ENCODE data around the gene PNMA8B. TPM values are rescaled to one million over a fixed set of nuclear protein-coding genes. Genes with fewer than 3 reads are reported as not detected.

Gene PNMA8B
- total and polyA plus RNA-seq, 2 experiments from 2014 or later = 0.50 to 1.0 TPM

DNA sequence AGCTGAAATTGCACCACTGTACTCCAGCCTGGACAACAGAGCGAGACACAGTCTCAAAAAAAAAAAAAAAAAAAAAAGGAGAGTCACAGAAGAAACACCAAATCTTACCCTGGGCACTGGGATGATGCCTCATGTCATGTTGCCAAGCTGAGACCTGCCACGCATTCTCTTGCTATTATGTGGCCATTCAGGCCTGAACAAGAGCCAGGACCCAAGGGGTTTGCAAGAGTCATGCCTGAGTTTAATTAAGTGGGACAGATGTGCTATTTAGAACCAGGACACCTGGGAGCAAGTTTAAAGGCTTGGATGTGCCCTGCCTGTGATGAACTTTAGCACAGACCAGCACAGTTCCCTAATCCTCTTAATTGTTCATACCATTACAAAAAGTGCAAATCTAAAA lies 34.1 kb downstream of the PNMA8B start:
- no peak overlapping the region for H3K4me3 ChIP-seq
- 94% methylated on average over 2 of the region's 2 CpGs for WGBS (ENCODE audit: low lambda C conversion rate, missing lambda C conversion rate)
- H3K4me2 ChIP-seq = no peak overlapping the region
- H3K27ac ChIP-seq = no peak overlapping the region
- H3K79me2 ChIP-seq = no peaks in the 10 kb centered on the region
- no peaks in the 10 kb centered on the region for H3K27me3 ChIP-seq
- no peaks in the 10 kb centered on the region for H3K36me3 ChIP-seq (replicated peaks; ENCODE audit: insufficient read depth, low read depth)
- no peaks in the 10 kb centered on the region for H3K9me3 ChIP-seq (ENCODE audit: low read depth)
- no peaks in the 10 kb centered on the region for H3K4me1 ChIP-seq (ENCODE audit: insufficient read depth)
- no peak for DNase-seq (ENCODE audit: low spot score)
- H4K20me1 ChIP-seq (ENCODE audit: insufficient read depth, poor library complexity, severe bottlenecking) = no peaks in the 10 kb centered on the region
- TF ChIP-seq, protein P1, sequence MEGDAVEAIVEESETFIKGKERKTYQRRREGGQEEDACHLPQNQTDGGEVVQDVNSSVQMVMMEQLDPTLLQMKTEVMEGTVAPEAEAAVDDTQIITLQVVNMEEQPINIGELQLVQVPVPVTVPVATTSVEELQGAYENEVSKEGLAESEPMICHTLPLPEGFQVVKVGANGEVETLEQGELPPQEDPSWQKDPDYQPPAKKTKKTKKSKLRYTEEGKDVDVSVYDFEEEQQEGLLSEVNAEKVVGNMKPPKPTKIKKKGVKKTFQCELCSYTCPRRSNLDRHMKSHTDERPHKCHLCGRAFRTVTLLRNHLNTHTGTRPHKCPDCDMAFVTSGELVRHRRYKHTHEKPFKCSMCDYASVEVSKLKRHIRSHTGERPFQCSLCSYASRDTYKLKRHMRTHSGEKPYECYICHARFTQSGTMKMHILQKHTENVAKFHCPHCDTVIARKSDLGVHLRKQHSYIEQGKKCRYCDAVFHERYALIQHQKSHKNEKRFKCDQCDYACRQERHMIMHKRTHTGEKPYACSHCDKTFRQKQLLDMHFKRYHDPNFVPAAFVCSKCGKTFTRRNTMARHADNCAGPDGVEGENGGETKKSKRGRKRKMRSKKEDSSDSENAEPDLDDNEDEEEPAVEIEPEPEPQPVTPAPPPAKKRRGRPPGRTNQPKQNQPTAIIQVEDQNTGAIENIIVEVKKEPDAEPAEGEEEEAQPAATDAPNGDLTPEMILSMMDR (IDR thresholded peaks at IDR 0.05; ENCODE audit: poor library complexity) = no peak
- TF ChIP-seq EZH2 (IDR thresholded peaks at IDR 0.05; ENCODE audit: borderline replicate concordance) = no peak
- no peak for TF ChIP-seq EZH2phosphoT487 (IDR thresholded peaks at IDR 0.05; ENCODE audit: low read depth, severe bottlenecking, unreplicated experiment)
- H3K9me2 ChIP-seq (replicated peaks; ENCODE audit: insufficient read depth) = no peaks in the 10 kb centered on the region
- no peak overlapping the region for H2AFZ ChIP-seq

DNA sequence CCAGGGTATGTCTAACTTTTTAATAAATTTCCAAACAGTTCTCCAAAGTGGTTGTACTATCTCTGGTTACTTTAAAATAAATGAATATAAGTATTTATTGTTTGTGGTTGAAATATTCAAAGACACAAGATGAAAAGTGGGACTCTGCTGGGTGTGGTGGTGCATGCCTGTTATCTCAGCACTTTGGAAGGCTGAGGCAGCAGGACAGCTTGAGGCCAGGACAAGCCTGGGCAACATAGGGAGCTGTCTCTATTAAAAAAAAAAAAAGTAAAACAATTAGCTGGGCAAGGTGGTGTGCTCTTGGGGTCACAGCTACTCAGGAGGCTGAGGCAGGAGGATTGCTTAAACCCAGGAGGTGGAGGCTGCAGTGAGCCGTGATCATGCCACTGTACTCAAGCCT lies 34.7 kb downstream of the PNMA8B start:
- TF ChIP-seq EZH2 (IDR thresholded peaks at IDR 0.05; ENCODE audit: borderline replicate concordance) (no peak), EZH2phosphoT487 (IDR thresholded peaks at IDR 0.05; ENCODE audit: low read depth, severe bottlenecking, unreplicated experiment) (no peak)
- TF ChIP-seq, protein P1 (IDR thresholded peaks at IDR 0.05; ENCODE audit: poor library complexity) = no peak
- Histone ChIP-seq H3K36me3 (replicated peaks; ENCODE audit: insufficient read depth, low read depth) (no peaks in the 10 kb centered on the region), H4K20me1 (ENCODE audit: insufficient read depth, poor library complexity, severe bottlenecking) (no peaks in the 10 kb centered on the region), H3K4me1 (ENCODE audit: insufficient read depth) (no peaks in the 10 kb centered on the region), H2AFZ (no peak overlapping the region), H3K4me2 (no peak overlapping the region), H3K9me2 (replicated peaks; ENCODE audit: insufficient read depth) (no peaks in the 10 kb centered on the region), H3K9me3 (ENCODE audit: low read depth) (no peaks in the 10 kb centered on the region), H3K4me3 (no peak overlapping the region), H3K27me3 (no peaks in the 10 kb centered on the region), H3K27ac (no peak overlapping the region), H3K79me2 (no peaks in the 10 kb centered on the region)
- WGBS (ENCODE audit: low lambda C conversion rate, missing lambda C conversion rate) = 90% methylated on average over 1 of the region's 1 CpG
- no peak for DNase-seq (ENCODE audit: low spot score)

DNA sequence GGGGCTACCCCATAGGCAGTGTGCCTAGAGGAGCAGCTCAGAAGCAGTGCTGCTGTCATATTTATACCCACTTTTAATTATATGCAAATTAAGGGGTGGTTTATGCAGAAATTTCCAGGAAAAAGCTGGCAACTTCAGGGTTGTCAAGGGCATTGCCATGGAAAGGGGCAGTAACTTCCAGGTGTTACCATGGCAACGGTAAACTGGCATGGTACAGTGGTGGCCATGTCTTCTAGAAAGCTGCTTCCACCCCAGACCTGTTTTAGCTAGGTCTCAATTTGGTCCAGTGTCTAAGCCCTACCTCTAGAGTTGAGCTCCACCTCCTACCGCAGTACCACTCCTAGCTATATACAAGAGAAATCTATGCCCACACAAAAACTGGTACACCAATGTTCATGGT lies 35.6 kb downstream of the PNMA8B start:
- H3K27me3 ChIP-seq = no peaks in the 10 kb centered on the region
- H3K79me2 ChIP-seq = no peaks in the 10 kb centered on the region
- TF ChIP-seq EZH2 (IDR thresholded peaks at IDR 0.05; ENCODE audit: borderline replicate concordance) (no peak), EZH2phosphoT487 (IDR thresholded peaks at IDR 0.05; ENCODE audit: low read depth, severe bottlenecking, unreplicated experiment) (no peak)
- TF ChIP-seq, protein P1 (IDR thresholded peaks at IDR 0.05; ENCODE audit: poor library complexity) = no peak
- no peak overlapping the region for H3K4me3 ChIP-seq
- no peak overlapping the region for H3K27ac ChIP-seq
- WGBS (ENCODE audit: low lambda C conversion rate, missing lambda C conversion rate) = 94% methylated on average over 2 of the region's 2 CpGs
- no peaks in the 10 kb centered on the region for H4K20me1 ChIP-seq (ENCODE audit: insufficient read depth, poor library complexity, severe bottlenecking)
- no peak overlapping the region for H3K4me2 ChIP-seq
- no peaks in the 10 kb centered on the region for H3K36me3 ChIP-seq (replicated peaks; ENCODE audit: insufficient read depth, low read depth)
- no peaks in the 10 kb centered on the region for H3K4me1 ChIP-seq (ENCODE audit: insufficient read depth)
- no peak for DNase-seq (ENCODE audit: low spot score)
- H2AFZ ChIP-seq = no peak overlapping the region
- no peaks in the 10 kb centered on the region for H3K9me2 ChIP-seq (replicated peaks; ENCODE audit: insufficient read depth)
- no peaks in the 10 kb centered on the region for H3K9me3 ChIP-seq (ENCODE audit: low read depth)

DNA sequence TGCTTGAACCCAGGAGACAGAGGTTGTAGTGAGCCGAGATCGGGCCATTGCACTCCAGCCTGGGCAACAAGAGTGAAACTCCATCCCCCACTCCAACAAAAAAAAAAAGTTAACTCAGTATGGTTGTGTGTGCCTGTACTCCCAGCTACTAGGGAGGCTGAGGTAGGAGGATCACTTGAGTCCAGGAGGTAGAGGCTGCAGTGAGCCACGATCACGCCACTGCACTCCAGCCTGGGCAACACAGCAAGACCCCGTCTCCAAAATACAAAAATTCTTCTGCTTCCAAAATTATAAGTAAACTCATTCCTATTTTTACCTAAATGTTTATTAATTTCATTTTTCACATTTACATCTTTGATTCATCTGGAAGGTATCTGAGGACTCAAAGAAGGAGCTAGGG lies 38.7 kb downstream of the PNMA8B start:
- Histone ChIP-seq H3K27me3 (no peaks in the 10 kb centered on the region), H3K9me3 (ENCODE audit: low read depth) (no peaks in the 10 kb centered on the region), H3K27ac (no peak overlapping the region), H4K20me1 (ENCODE audit: insufficient read depth, poor library complexity, severe bottlenecking) (no peaks in the 10 kb centered on the region), H3K36me3 (replicated peaks; ENCODE audit: insufficient read depth, low read depth) (no peaks in the 10 kb centered on the region), H3K79me2 (no peaks in the 10 kb centered on the region), H3K4me1 (ENCODE audit: insufficient read depth) (no peaks in the 10 kb centered on the region), H2AFZ (no peak overlapping the region), H3K4me2 (no peak overlapping the region), H3K4me3 (no peak overlapping the region), H3K9me2 (replicated peaks; ENCODE audit: insufficient read depth) (no peaks in the 10 kb centered on the region)
- WGBS (ENCODE audit: low lambda C conversion rate, missing lambda C conversion rate) = 98% methylated on average over 5 of the region's 5 CpGs
- TF ChIP-seq EZH2 (IDR thresholded peaks at IDR 0.05; ENCODE audit: borderline replicate concordance) = no peak
- TF ChIP-seq, protein P1 (IDR thresholded peaks at IDR 0.05; ENCODE audit: poor library complexity) = no peak
- no peak for TF ChIP-seq EZH2phosphoT487 (IDR thresholded peaks at IDR 0.05; ENCODE audit: low read depth, severe bottlenecking, unreplicated experiment)
- DNase-seq (ENCODE audit: low spot score) = no peak
